PC-3 (cell line): ENCODE results near the gene SCGB1C2.

Source experiments
- CTCF ChIP-seq: fragments of 300-600 bp; sonication (generic); conservative IDR thresholded peaks from 2 replicates; pipeline ENCODE4 v1.5.1; 2017; ENCODE audit warnings: antibody characterized with exemption, low read depth, mild to moderate bottlenecking, low read length
- EZH2 ChIP-seq: fragments of 300-600 bp; sonication (generic); IDR thresholded peaks from one replicate; pipeline ENCODE4 v1.6.1; 2017; ENCODE audit warnings: antibody characterized with exemption, mild to moderate bottlenecking, low read length; ENCODE audit not compliant: unreplicated experiment
- EZH2phosphoT487 ChIP-seq: fragments of 300-600 bp; sonication (generic); IDR thresholded peaks from 2 replicates; pipeline ENCODE4 v1.6.1; 2018; ENCODE audit warnings: mild to moderate bottlenecking, antibody characterized with exemption, low read length, borderline replicate concordance

- TF ChIP-seq EZH2 (no peak), CTCF (no peak), EZH2phosphoT487 (no peak)
Measured at GRCh38 chr17:179781-180380, 42.5 kb downstream of the SCGB1C2 start.
